Kidney (tissue), 14 donors: ENCODE data around the gene SPTLC2. TPM values are rescaled to one million over a fixed set of nuclear protein-coding genes. Genes with fewer than 3 reads are reported as not detected.

Experiments
- DNase-seq, 5 donors: peaks; one replicate each; pipeline ENCODE4 v3.0.0-alpha.2; 2013 to 2020
- FAIRE-seq: peaks from 2 replicates; lab custom pipeline; 2012; peaks lifted over from hg19 to GRCh38; lab: Jason Lieb, UNC
- H3K27ac ChIP-seq, 2 donors: one replicate each; pipeline ENCODE4 v1.7.0; 2013; ENCODE audit warnings: low read depth in 2 of 2, low read length in 2 of 2, inconsistent platforms in 1 of 2
- H3K27me3 ChIP-seq: one replicate; pipeline ENCODE4 v1.7.1; 2013; ENCODE audit warnings: low read length, inconsistent platforms; ENCODE audit not compliant: control insufficient read depth, insufficient read depth
- H3K36me3 ChIP-seq, 3 donors: one replicate each; pipeline versions ENCODE4 v1.7.0 to v1.7.1; 2013; ENCODE audit warnings: low read length in 3 of 3, control low read depth in 1 of 3, inconsistent platforms in 1 of 3; ENCODE audit not compliant: insufficient read depth in 3 of 3, control insufficient read depth in 2 of 3
- H3K4me1 ChIP-seq, 3 donors: one replicate each; pipeline versions ENCODE4 v1.7.0 to v1.7.1; 2013; ENCODE audit warnings: low read length in 3 of 3, inconsistent platforms in 1 of 3, low read depth in 1 of 3; ENCODE audit not compliant: control insufficient read depth in 2 of 3, insufficient read depth in 2 of 3
- H3K4me3 ChIP-seq, 3 donors: one replicate each; pipeline versions ENCODE4 v1.7.0 to v1.8.1; 2013; ENCODE audit warnings: low read length in 3 of 3, control low read depth in 1 of 3, inconsistent platforms in 1 of 3
- H3K9ac ChIP-seq, 3 donors: one replicate each; pipeline versions ENCODE4 v1.7.0 to v1.7.1; 2013; ENCODE audit warnings: low read length in 3 of 3, control low read depth in 1 of 3, inconsistent platforms in 1 of 3
- H3K9me3 ChIP-seq, 3 donors: one replicate each; pipeline versions ENCODE4 v1.7.0 to v1.7.1; 2013; ENCODE audit warnings: low read length in 3 of 3, control low read depth in 1 of 3, inconsistent platforms in 1 of 3; ENCODE audit not compliant: control insufficient read depth in 2 of 3, insufficient read depth in 1 of 3
- intact Hi-C: fragments of 100-400 bp; cut with DNase I; formaldehyde crosslinking; loops from one replicate; pipeline ENCODE4 v1.11.1; 2022
- polyA plus RNA-seq: library from polyadenylated mRNA; stranded (reverse); fragments of 350-450 nt; fragmentation: Illumina TruSeq; extraction: RNeasy Lipid Tissue Mini Kit (QIAGEN cat#74804); gene quantifications from one replicate; pipeline ENCODE4 v1.2.3, GENCODE V29; 2014; ENCODE audit warnings: low read depth, low replicate concordance; ENCODE audit not compliant: insufficient read depth
- total RNA-seq: library from RNA; stranded (reverse); fragmentation: NEBNext Ultra II Directional; extraction: Animal tissue kit (Norgen Biotek cat#: 25700); gene quantifications from one replicate; pipeline ENCODE4 v1.2.1, GENCODE V29; 2021
- TF ChIP-seq, protein P1 (sequence below): IDR thresholded peaks from 3 replicates; pipeline ENCODE4 v1.5.1; 2012; ENCODE audit warnings: mild to moderate bottlenecking, moderate library complexity, borderline replicate concordance; ENCODE audit not compliant: insufficient read depth; ENCODE audit errors: extremely low read depth
- donor health status: control.
- donor health status: control.
- donor health status: control.
- donor health status: control.
- donor health status: control.
- donor health status: DM: yes; HTN: yes; CAD: no.
- donor health status: Normal renal cell carcinoma (clear cell type).

SPTLC2 gene
- total and polyA plus RNA-seq, 2 donors from 2014 or later = 17.0 to 66.1 TPM

DNA sequence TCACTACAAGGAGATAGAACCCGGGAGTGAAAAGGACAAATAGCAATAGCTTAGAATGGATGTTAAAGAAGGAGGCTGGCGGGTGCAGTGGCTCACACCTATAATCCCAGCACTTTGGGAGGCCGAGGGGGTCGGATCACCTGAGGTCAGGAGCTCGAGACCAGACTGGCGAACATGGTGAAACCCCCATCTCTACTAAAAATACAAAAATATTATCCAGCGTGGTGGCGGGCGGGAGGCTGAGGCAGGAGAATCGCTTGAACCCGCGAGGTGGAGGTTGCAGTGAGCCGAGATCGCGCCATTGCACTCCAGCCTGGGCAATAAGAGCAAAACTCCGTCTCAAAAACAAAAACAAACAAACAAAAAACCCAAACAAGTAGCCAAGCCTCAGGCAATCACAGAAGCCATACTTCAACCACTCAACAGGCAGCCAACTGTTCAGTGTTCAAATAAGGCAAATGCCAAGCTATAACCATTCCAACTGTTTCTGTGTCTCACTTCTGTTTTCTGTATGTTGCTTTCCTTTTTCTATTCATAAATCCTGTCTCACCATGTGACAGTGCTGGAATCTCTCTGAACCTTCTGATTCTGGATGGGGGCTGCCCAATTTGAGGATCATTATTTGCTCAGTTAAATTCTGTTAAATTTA lies 3.9 kb upstream of the SPTLC2 start:
- intact Hi-C loops = no loop called here
- no peaks in the 10 kb centered on the region for H3K36me3 ChIP-seq
- FAIRE-seq (no peak), DNase-seq (no peak)
- peaks cover 0 to 5% (median 0%) of the 10 kb centered on the region in 3 donors for H3K4me1 ChIP-seq
- no peak overlapping the region for H3K9ac ChIP-seq
- no peak overlapping the region for H3K27ac ChIP-seq
- H3K9me3 ChIP-seq = no peaks in the 10 kb centered on the region
- H3K4me3 ChIP-seq = no peak overlapping the region
- H3K27me3 ChIP-seq = no peaks in the 10 kb centered on the region
- TF ChIP-seq, protein P1, sequence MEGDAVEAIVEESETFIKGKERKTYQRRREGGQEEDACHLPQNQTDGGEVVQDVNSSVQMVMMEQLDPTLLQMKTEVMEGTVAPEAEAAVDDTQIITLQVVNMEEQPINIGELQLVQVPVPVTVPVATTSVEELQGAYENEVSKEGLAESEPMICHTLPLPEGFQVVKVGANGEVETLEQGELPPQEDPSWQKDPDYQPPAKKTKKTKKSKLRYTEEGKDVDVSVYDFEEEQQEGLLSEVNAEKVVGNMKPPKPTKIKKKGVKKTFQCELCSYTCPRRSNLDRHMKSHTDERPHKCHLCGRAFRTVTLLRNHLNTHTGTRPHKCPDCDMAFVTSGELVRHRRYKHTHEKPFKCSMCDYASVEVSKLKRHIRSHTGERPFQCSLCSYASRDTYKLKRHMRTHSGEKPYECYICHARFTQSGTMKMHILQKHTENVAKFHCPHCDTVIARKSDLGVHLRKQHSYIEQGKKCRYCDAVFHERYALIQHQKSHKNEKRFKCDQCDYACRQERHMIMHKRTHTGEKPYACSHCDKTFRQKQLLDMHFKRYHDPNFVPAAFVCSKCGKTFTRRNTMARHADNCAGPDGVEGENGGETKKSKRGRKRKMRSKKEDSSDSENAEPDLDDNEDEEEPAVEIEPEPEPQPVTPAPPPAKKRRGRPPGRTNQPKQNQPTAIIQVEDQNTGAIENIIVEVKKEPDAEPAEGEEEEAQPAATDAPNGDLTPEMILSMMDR = no peak

DNA sequence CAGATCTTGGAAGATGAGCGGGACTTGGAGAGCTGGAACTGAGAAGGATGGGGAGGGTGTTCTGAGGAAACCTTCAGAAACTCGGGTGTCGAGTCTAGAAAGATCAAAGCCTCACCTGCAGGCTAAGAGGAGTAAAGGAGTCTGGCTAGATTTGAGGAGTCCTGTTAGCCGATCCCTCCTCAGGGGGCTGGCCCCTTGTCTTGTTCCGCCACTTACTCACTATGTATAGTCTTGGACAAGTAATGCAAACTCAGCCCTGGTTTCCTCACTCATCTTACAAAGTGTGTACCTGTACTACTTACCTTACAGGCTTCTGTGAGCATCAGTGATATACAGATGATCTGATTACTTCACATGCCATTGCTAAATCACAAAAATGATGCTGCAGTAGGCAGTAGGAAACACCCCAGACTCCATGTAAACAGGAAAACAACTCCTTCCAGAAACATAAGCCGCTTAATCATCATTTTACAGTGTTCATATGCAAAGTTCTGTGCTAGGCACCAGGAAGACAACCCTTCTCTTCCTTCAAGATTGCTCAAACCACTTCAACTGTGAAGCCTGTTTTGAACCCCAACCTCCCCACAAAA lies 2.0 kb upstream of the SPTLC2 start:
- no peaks in the 10 kb centered on the region for H3K27me3 ChIP-seq
- TF ChIP-seq, protein P1 = no peak
- no peaks in the 10 kb centered on the region for H3K9me3 ChIP-seq
- no peak overlapping the region for H3K9ac ChIP-seq
- peaks cover 0 to 7% (median 0%) of the 10 kb centered on the region in 3 donors for H3K4me1 ChIP-seq
- FAIRE-seq (no peak), DNase-seq (no peak)
- H3K4me3 ChIP-seq = no peak overlapping the region
- intact Hi-C loops = no loop called here
- no peaks in the 10 kb centered on the region for H3K36me3 ChIP-seq
- no peak overlapping the region for H3K27ac ChIP-seq

GRCh38 chr14:77616133-77616453 lies 344 bp downstream of the SPTLC2 start:
- peak overlapping the region; percentile 45 to 87 (median 76) for H3K9ac ChIP-seq
- H3K27ac ChIP-seq = peak overlapping the region; percentile 78 to 81
- intact Hi-C loops = no loop called here
- TF ChIP-seq, protein P1 = no peak
- DNase-seq (peak in 1 of 5 donors; percentile 20), FAIRE-seq (no peak)
- H3K4me3 ChIP-seq = peak overlapping the region; percentile 79 to 91 (median 87)
- peaks cover 0 to 11% (median 2%) of the 10 kb centered on the region in 3 donors for H3K4me1 ChIP-seq
- no peaks in the 10 kb centered on the region for H3K27me3 ChIP-seq
- no peaks in the 10 kb centered on the region for H3K36me3 ChIP-seq
- H3K9me3 ChIP-seq = no peaks in the 10 kb centered on the region
